OCI-LY3 (cell line): ENCODE data around the gene MX1.

Source experiments
- H2AFZ ChIP-seq: fragments of 200-600, 300-600 bp; shearing (Covaris generic); 2 replicates; pipeline ENCODE4 v1.6.0; 2014; ENCODE audit warnings: antibody characterized with exemption, low read depth, low read length
- H3K27ac ChIP-seq: fragments of 200-600, 300-600 bp; sonication (generic); 2 replicates; pipeline ENCODE4 v1.5.1; 2014; ENCODE audit warnings: mild to moderate bottlenecking, low read length, moderate library complexity, mixed read lengths
- H3K27me3 ChIP-seq: fragments of 200-600, 300-600 bp; sonication (generic); 2 replicates; pipeline ENCODE4 v1.6.1; 2014; ENCODE audit warnings: low read depth, low read length, mixed read lengths
- H3K36me3 ChIP-seq: fragments of 200-600, 300-600 bp; sonication (generic); replicated peaks from 2 replicates; pipeline ENCODE3; 2014; ENCODE audit warnings: low read depth, low read length, mixed read lengths
- H3K4me1 ChIP-seq: fragments of 300-600, 200-600 bp; sonication (generic); 2 replicates; pipeline ENCODE4 v1.6.1; 2014; ENCODE audit warnings: low read length, mixed read lengths
- H3K4me2 ChIP-seq: fragments of 200-600, 300-600 bp; sonication (generic); 2 replicates; pipeline ENCODE4 v1.6.1; 2014; ENCODE audit warnings: low read length, mixed read lengths
- H3K4me3 ChIP-seq: fragments of 300-600, 200-600 bp; sonication (generic); 2 replicates; pipeline ENCODE4 v1.5.1; 2014; ENCODE audit warnings: antibody characterized with exemption, mild to moderate bottlenecking, low read length, moderate library complexity
- H3K79me2 ChIP-seq: fragments of 300-600, 200-600 bp; shearing (Covaris generic); 2 replicates; pipeline ENCODE4 v1.6.1; 2014; ENCODE audit warnings: mild to moderate bottlenecking, low read length, mixed read lengths
- H3K9ac ChIP-seq: fragments of 300-600, 200-600 bp; shearing (Covaris generic); 2 replicates; pipeline ENCODE4 v1.6.0; 2014; ENCODE audit warnings: mild to moderate bottlenecking, low read length, moderate library complexity
- H3K9me3 ChIP-seq: fragments of 200-600, 300-600 bp; shearing (Covaris generic); 2 replicates; pipeline ENCODE4 v1.6.1; 2014; ENCODE audit warnings: low read length, mixed read lengths; ENCODE audit not compliant: insufficient read depth
- H4K20me1 ChIP-seq: fragments of 200-600, 300-600 bp; sonication (generic); 2 replicates; pipeline ENCODE4 v1.6.1; 2016; ENCODE audit warnings: low read length, mixed read lengths; ENCODE audit not compliant: insufficient read depth
- CTCF ChIP-seq: fragments of 200-600, 300-600 bp; sonication (generic); IDR thresholded peaks from 2 replicates; pipeline ENCODE4 v1.5.1; 2014; ENCODE audit warnings: antibody characterized with exemption, low read length, low read depth
- EZH2phosphoT487 ChIP-seq: fragments of 200-600 bp; shearing (Covaris generic); IDR thresholded peaks from 2 replicates; pipeline ENCODE4 v1.6.1; 2018; ENCODE audit warnings: antibody characterized with exemption, mixed run types, low read depth

Gene MX1

GRCh38 chr21:41506611-41507520 lies 80.8 kb downstream of the MX1 start:
- no peaks in the 10 kb centered on the region for H3K9me3 ChIP-seq
- H3K4me2 ChIP-seq: no peak overlapping the region
- no peaks in the 10 kb centered on the region for H3K27me3 ChIP-seq
- H3K36me3 ChIP-seq: no peaks in the 10 kb centered on the region
- no peak overlapping the region for H2AFZ ChIP-seq
- H3K9ac ChIP-seq: no peak overlapping the region
- H3K4me3 ChIP-seq: no peak overlapping the region
- no peaks in the 10 kb centered on the region for H4K20me1 ChIP-seq
- no peak for TF ChIP-seq CTCF
- no peak for TF ChIP-seq EZH2phosphoT487
- no peaks in the 10 kb centered on the region for H3K79me2 ChIP-seq
- H3K4me1 ChIP-seq: no peaks in the 10 kb centered on the region
- H3K27ac ChIP-seq: no peak overlapping the region

- H3K36me3 ChIP-seq: no peaks in the 10 kb centered on the region
- H3K4me3 ChIP-seq: no peak within 1 kb of the TSS
- no peak within 1 kb of the TSS for H3K9ac ChIP-seq
- TF ChIP-seq CTCF (no peak), EZH2phosphoT487 (no peak)
- no peak within 1 kb of the TSS for H3K27ac ChIP-seq
- H3K9me3 ChIP-seq: no peaks in the 10 kb centered on the region
- no peaks in the 10 kb centered on the region for H3K79me2 ChIP-seq
- H2AFZ ChIP-seq: no peak within 1 kb of the TSS
- H3K4me1 ChIP-seq: no peaks in the 10 kb centered on the region
- no peaks in the 10 kb centered on the region for H3K27me3 ChIP-seq
- no peak within 1 kb of the TSS for H3K4me2 ChIP-seq
- H4K20me1 ChIP-seq: no peaks in the 10 kb centered on the region
These were observed 81.7 kb downstream of the MX1 start, which contains the start of gene TMPRSS2 for GRCh38 chr21:41507521-41508414. Gene TMPRSS2 (minus strand): TSS chr21:41508158. CDS start chr21:41498133, 10,025 bp downstream.

GRCh38 chr21:41508415-41509144 lies 82.5 kb downstream of the MX1 start:
- Histone ChIP-seq H4K20me1 (no peaks in the 10 kb centered on the region), H3K27me3 (no peaks in the 10 kb centered on the region), H2AFZ (no peak overlapping the region), H3K4me3 (no peak overlapping the region), H3K79me2 (no peaks in the 10 kb centered on the region), H3K36me3 (no peaks in the 10 kb centered on the region), H3K9me3 (no peaks in the 10 kb centered on the region), H3K4me2 (no peak overlapping the region), H3K4me1 (no peaks in the 10 kb centered on the region), H3K27ac (no peak overlapping the region), H3K9ac (no peak overlapping the region)
- TF ChIP-seq EZH2phosphoT487: no peak
- TF ChIP-seq CTCF: no peak
